GM23338 (cell line): ENCODE measurements around the gene CLEC4G. TPM values are rescaled to one million over a fixed set of nuclear protein-coding genes. Genes with fewer than 3 reads are reported as not detected.

Experiments used
- ATAC-seq: fragments of 200-7000 bp; cut with Tn5 transposase; 3 replicates; pipeline ENCODE4 v1.9.1; 2020
- DNase-seq: peaks from one replicate; pipeline ENCODE4 v3.0.0-alpha.2; 2015; ENCODE audit warnings: low spot score
- H2AFZ ChIP-seq: fragments of 200-600 bp; sonication (generic); 2 replicates; pipeline ENCODE4 v1.8.0; 2016; ENCODE audit warnings: antibody characterized with exemption, mild to moderate bottlenecking, moderate library complexity
- H3F3A ChIP-seq: fragments of 200-600 bp; sonication (generic); replicated peaks from 2 replicates; pipeline ENCODE4 v1.8.0; 2017; ENCODE audit warnings: antibody characterized with exemption, mixed run types, low read depth
- H3K27ac ChIP-seq: fragments of 200-600 bp; sonication (generic); 2 replicates; pipeline ENCODE4 v1.6.1; 2016; ENCODE audit warnings: low read depth
- H3K27me3 ChIP-seq: fragments of 200-600 bp; sonication (generic); 2 replicates; pipeline ENCODE4 v1.8.0; 2016; ENCODE audit warnings: mild to moderate bottlenecking, mixed run types, moderate library complexity; ENCODE audit not compliant: insufficient read depth
- H3K36me3 ChIP-seq: fragments of 200-600 bp; sonication (generic); 2 replicates; pipeline ENCODE4 v1.8.0; 2016; ENCODE audit warnings: mild to moderate bottlenecking; ENCODE audit not compliant: insufficient read depth
- H3K4me1 ChIP-seq: fragments of 200-600 bp; sonication (generic); 2 replicates; pipeline ENCODE4 v1.8.0; 2016; ENCODE audit warnings: mild to moderate bottlenecking, moderate library complexity; ENCODE audit not compliant: insufficient read depth
- H3K4me2 ChIP-seq: fragments of 200-600 bp; sonication (generic); 2 replicates; pipeline ENCODE4 v1.7.1; 2017; ENCODE audit warnings: mixed run types
- H3K4me3 ChIP-seq: fragments of 200-600 bp; sonication (generic); 2 replicates; pipeline ENCODE4 v1.6.1; 2016; ENCODE audit warnings: mixed run types
- H3K79me2 ChIP-seq: fragments of 200-600 bp; sonication (generic); replicated peaks from 2 replicates; pipeline ENCODE4 v1.8.0; 2017; ENCODE audit warnings: mild to moderate bottlenecking; ENCODE audit not compliant: insufficient read depth
- H3K9me2 ChIP-seq: fragments of 200-600 bp; sonication (generic); 2 replicates; pipeline ENCODE4 v1.8.0; 2017; ENCODE audit not compliant: insufficient read depth
- H4K20me1 ChIP-seq: fragments of 200-600 bp; sonication (generic); replicated peaks from 2 replicates; pipeline ENCODE4 v1.8.0; 2017; ENCODE audit warnings: mild to moderate bottlenecking; ENCODE audit not compliant: insufficient read depth
- H3K27ac Mint-ChIP-seq: 2 replicates; pipeline ENCODE4 v1.8.0; 2020; ENCODE audit warnings: inconsistent platforms, mild to moderate bottlenecking, moderate library complexity, mixed read lengths
- H3K27me3 Mint-ChIP-seq: 3 replicates; pipeline ENCODE4 v1.8.0; 2022; ENCODE audit warnings: low read depth, mild to moderate bottlenecking, moderate library complexity, mixed read lengths, inconsistent platforms; ENCODE audit not compliant: insufficient read depth, poor library complexity
- H3K36me3 Mint-ChIP-seq: 3 replicates; pipeline ENCODE4 v1.8.0; 2021; ENCODE audit warnings: low read depth, mild to moderate bottlenecking, inconsistent platforms, moderate library complexity, mixed read lengths
- H3K4me1 Mint-ChIP-seq: 3 replicates; pipeline ENCODE4 v1.8.0; 2020; ENCODE audit warnings: mild to moderate bottlenecking, inconsistent platforms, mixed read lengths
- H3K4me3 Mint-ChIP-seq: 3 replicates; pipeline ENCODE4 v1.8.0; 2021; ENCODE audit warnings: moderate library complexity, mild to moderate bottlenecking, inconsistent platforms, mixed read lengths
- H3K9me3 Mint-ChIP-seq: 3 replicates; pipeline ENCODE4 v1.8.0; 2020; ENCODE audit warnings: moderate library complexity, mild to moderate bottlenecking, inconsistent platforms, mixed read lengths
- CREB1 ChIP-seq: fragments of 250-450 bp; sonication (Bioruptor Pico); IDR thresholded peaks from 2 replicates; pipeline ENCODE4 v1.5.0; 2020; ENCODE audit warnings: low read depth, mild to moderate bottlenecking, moderate library complexity
- ETS1 ChIP-seq: IDR thresholded peaks from 2 replicates; pipeline ENCODE4 v1.6.1; 2016; ENCODE audit warnings: antibody characterized with exemption
- EZH2 ChIP-seq: fragments of 200-600 bp; sonication (generic); IDR thresholded peaks from one replicate; pipeline ENCODE4 v1.8.0; 2017; ENCODE audit warnings: antibody characterized with exemption, mild to moderate bottlenecking, low read depth; ENCODE audit not compliant: unreplicated experiment
- JUNB ChIP-seq: IDR thresholded peaks from one replicate; pipeline ENCODE4 v1.6.1; 2016; ENCODE audit warnings: antibody characterized with exemption; ENCODE audit not compliant: unreplicated experiment
- REST ChIP-seq: IDR thresholded peaks from one replicate; pipeline ENCODE4 v1.6.1; 2018; ENCODE audit warnings: antibody characterized with exemption; ENCODE audit not compliant: unreplicated experiment
- STAT1 ChIP-seq: IDR thresholded peaks from one replicate; pipeline ENCODE4 v1.6.1; 2016; ENCODE audit warnings: antibody characterized with exemption; ENCODE audit not compliant: unreplicated experiment
- ZNF114 ChIP-seq: fragments of 250-450 bp; sonication (Bioruptor Pico); IDR thresholded peaks from 2 replicates; pipeline ENCODE4 v1.5.0; 2020; ENCODE audit warnings: mild to moderate bottlenecking, moderate library complexity
- ZNF331 ChIP-seq: fragments of 250-450 bp; sonication (Bioruptor Pico); IDR thresholded peaks from 2 replicates; pipeline ENCODE4 v1.5.0; 2020; ENCODE audit warnings: low read depth, mild to moderate bottlenecking, moderate library complexity
- ZNF462 ChIP-seq: fragments of 250-450 bp; sonication (Bioruptor Pico); IDR thresholded peaks from 2 replicates; pipeline ENCODE4 v1.5.0; 2020; ENCODE audit warnings: mild to moderate bottlenecking, moderate library complexity
- polyA plus RNA-seq: library from polyadenylated mRNA; unstranded; fragments of >200 nt; fragmentation: Nextera tagmentation; extraction: Ambion mirVana; gene quantifications from 2 replicates; pipeline ENCODE4 v1.2.1, GENCODE V29; 2016
- total RNA-seq: library from RNA; depleted of rRNA; stranded (reverse); fragments of >200 nt; shearing (Covaris generic); gene quantifications from 2 replicates; pipeline ENCODE4 v1.2.3, GENCODE V29; 2014

Gene CLEC4G
- total and polyA plus RNA-seq, 2 experiments from 2014 or later: 0.52 to 0.65 TPM

GRCh38 chr19:7689165-7689564 lies 42.7 kb downstream of the CLEC4G start (continued):
- TF ChIP-seq CREB1 (no peak), ZNF462 (no peak), EZH2 (no peak), ZNF114 (no peak), ZNF331 (CRISPR knock-in tag) (no peak), STAT1 (no peak)

GRCh38 chr19:7687177-7687576 lies 44.7 kb downstream of the CLEC4G start:
- H3K4me3 Mint-ChIP-seq: no peak overlapping the region
- no peaks in the 10 kb centered on the region; the same call in 1 of the 3 replicates for H3K4me1 Mint-ChIP-seq
- no peaks in the 10 kb centered on the region; the same call in 1 of the 2 replicates for H3K36me3 ChIP-seq
- no peak overlapping the region for H2AFZ ChIP-seq
- no peak overlapping the region for H3K4me2 ChIP-seq
- no peak overlapping the region for H3K4me3 ChIP-seq
- H3K9me2 ChIP-seq: peaks cover 4% of the 10 kb centered on the region; the same call in 1 of the 2 replicates
- H3K9me3 Mint-ChIP-seq: no peaks in the 10 kb centered on the region
- peaks cover 15% of the 10 kb centered on the region for H3K27me3 Mint-ChIP-seq
- peaks cover 8% of the 10 kb centered on the region for H4K20me1 ChIP-seq
- no peak overlapping the region for H3K27ac Mint-ChIP-seq
- no peak for TF ChIP-seq ETS1
- no peak for TF ChIP-seq EZH2
- no peak for TF ChIP-seq CREB1
- no peak for TF ChIP-seq REST
- TF ChIP-seq JUNB: no peak
- TF ChIP-seq STAT1: no peak
- DNase-seq (no peak), ATAC-seq (no peak)
- H3F3A ChIP-seq: 0 out of 2 replicates have a peak, but pooled peaks cover 3% of the 10 kb centered on the region
- H3K4me1 ChIP-seq: peaks cover 7% of the 10 kb centered on the region
- H3K79me2 ChIP-seq: no peaks in the 10 kb centered on the region
- no peak overlapping the region for H3K27ac ChIP-seq
- 0 out of 2 replicates have a peak, but pooled peaks cover 2% of the 10 kb centered on the region for H3K27me3 ChIP-seq
- peaks cover 28% of the 10 kb centered on the region for H3K36me3 Mint-ChIP-seq
